Osteocyte (in vitro differentiated cells): ENCODE measurements around the gene PRR35. TPM values are rescaled to one million over a fixed set of nuclear protein-coding genes. Genes with fewer than 3 reads are reported as not detected.

ENCODE experiments used
- DNase-seq: peaks from one replicate; pipeline ENCODE4 v3.0.0; 2021; ENCODE audit warnings: mixed read lengths; ENCODE audit not compliant: unreplicated experiment; ENCODE audit errors: extremely low spot score
- H3K27ac Mint-ChIP-seq: one replicate; pipeline ENCODE4 v1.8.0; 2021; ENCODE audit warnings: mild to moderate bottlenecking, mixed read lengths; ENCODE audit not compliant: unreplicated experiment
- H3K27me3 Mint-ChIP-seq: one replicate; pipeline ENCODE4 v1.8.0; 2021; ENCODE audit warnings: mixed read lengths; ENCODE audit not compliant: unreplicated experiment
- H3K36me3 Mint-ChIP-seq: one replicate; pipeline ENCODE4 v1.8.0; 2021; ENCODE audit warnings: mixed read lengths; ENCODE audit not compliant: unreplicated experiment
- H3K4me1 Mint-ChIP-seq: one replicate; pipeline ENCODE4 v1.8.0; 2021; ENCODE audit warnings: mixed read lengths; ENCODE audit not compliant: unreplicated experiment
- H3K4me3 Mint-ChIP-seq: one replicate; pipeline ENCODE4 v1.8.0; 2021; ENCODE audit warnings: mild to moderate bottlenecking, moderate library complexity, mixed read lengths; ENCODE audit not compliant: unreplicated experiment
- H3K9me3 Mint-ChIP-seq: one replicate; pipeline ENCODE4 v1.8.0; 2021; ENCODE audit warnings: mixed read lengths; ENCODE audit not compliant: unreplicated experiment
- CTCF ChIP-seq: fragments of 200-600 bp; sonication (generic); IDR thresholded peaks from 2 replicates; pipeline ENCODE4 v1.5.0; 2021; ENCODE audit warnings: antibody characterized with exemption, mild to moderate bottlenecking, moderate library complexity
- microRNA-seq: library from miRNA; unstranded; fragments of <30 nt; microRNA quantifications from one replicate; pipeline ENCODE4 v1.1.0, GENCODE V29; 2020; ENCODE audit not compliant: unreplicated experiment
- total RNA-seq: library from RNA; stranded (reverse); gene quantifications from 2 replicates; pipeline ENCODE4 v1.2.1, GENCODE V29; 2021

PRR35 gene
- total RNA-seq, 1 donor from 2014 or later: not detected

DNA sequence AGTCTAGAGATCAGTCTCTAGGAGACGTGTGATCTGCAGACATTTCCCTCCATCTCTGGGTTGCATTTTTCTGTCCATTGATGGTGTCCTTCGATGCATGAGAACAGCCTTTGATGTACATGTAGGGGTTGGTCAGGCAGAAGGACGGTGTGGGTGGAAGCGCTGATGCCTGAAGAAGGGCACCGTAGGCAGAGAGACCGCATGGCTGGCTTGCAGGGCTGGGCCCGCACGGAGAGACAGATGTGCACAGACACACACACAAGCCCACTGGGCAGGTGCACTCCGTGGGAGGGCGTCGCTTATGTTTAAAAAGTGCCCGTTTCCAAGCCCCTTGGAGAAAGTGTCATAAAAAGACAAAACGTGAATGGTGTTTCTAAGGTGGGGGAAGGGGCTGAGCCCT is 54.9 kb downstream of the PRR35 start:
- Mint-ChIP-seq H3K4me1 (peaks cover 2% of the 10 kb centered on the region), H3K9me3 (no peaks in the 10 kb centered on the region), H3K27ac (no peak overlapping the region), H3K4me3 (no peak overlapping the region), H3K36me3 (peaks cover 4% of the 10 kb centered on the region), H3K27me3 (no peaks in the 10 kb centered on the region)
- TF ChIP-seq CTCF: no peak
- no peak for DNase-seq

Small RNA genes lying within 50 kb of the gene (microRNA-seq; reads per million reads assigned to microRNA genes)
- gene MIR3176 (2.7 reads per million), gene MIR5587 (1.6 reads per million)

Other genes starting within 250 kb of the PRR35 start
- 31.5 and 33.0 TPM in 2 replicates for gene AXIN1, start 207.7 kb upstream of the PRR35 start, total RNA-seq
- gene MRPL28, start 189.9 kb upstream of the PRR35 start, total RNA-seq: 71.7 and 74.3 TPM in 2 replicates
- gene PGAP6, start 178.4 kb upstream of the PRR35 start, total RNA-seq: 59.3 and 61.6 TPM in 2 replicates
- gene NME4, start 163.2 kb upstream of the PRR35 start, total RNA-seq: 148 and 157 TPM in 2 replicates
- 23.4 and 23.9 TPM in 2 replicates for gene DECR2, start 158.5 kb upstream of the PRR35 start, total RNA-seq
- 60.2 and 65.2 TPM in 2 replicates for gene RAB11FIP3, start 134.7 kb upstream of the PRR35 start, total RNA-seq
- gene CAPN15, start 32.7 kb upstream of the PRR35 start, total RNA-seq: 38.3 and 39.9 TPM in 2 replicates
- gene NHLRC4, start 6.6 kb downstream of the PRR35 start, total RNA-seq: 0.57 and 1.7 TPM in 2 replicates
- 62.0 and 63.6 TPM in 2 replicates for gene PIGQ, start 9.6 kb downstream of the PRR35 start, total RNA-seq
- gene RAB40C, start 29.7 kb downstream of the PRR35 start, total RNA-seq: 17.1 and 20.0 TPM in 2 replicates
- gene WFIKKN1, start 70.6 kb downstream of the PRR35 start, total RNA-seq: 0.47 and 0.56 TPM in 2 replicates
- 58.2 and 69.8 TPM in 2 replicates for gene METTL26, start 75.9 kb downstream of the PRR35 start, total RNA-seq
- 11.3 and 14.8 TPM in 2 replicates for gene MCRIP2, start 81.4 kb downstream of the PRR35 start, total RNA-seq
- 28.2 and 38.9 TPM in 2 replicates for gene WDR90, start 89.0 kb downstream of the PRR35 start, total RNA-seq
- 125 and 126 TPM in 2 replicates for gene RHOT2, start 107.7 kb downstream of the PRR35 start, total RNA-seq
- gene RHBDL1, start 115.3 kb downstream of the PRR35 start, total RNA-seq: 3.6 and 5.4 TPM in 2 replicates
- 109 and 116 TPM in 2 replicates for gene STUB1, start 120.0 kb downstream of the PRR35 start, total RNA-seq
- 57.6 and 62.1 TPM in 2 replicates for gene JMJD8, start 123.9 kb downstream of the PRR35 start, total RNA-seq
- gene WDR24, start 130.0 kb downstream of the PRR35 start, total RNA-seq: 19.4 and 19.9 TPM in 2 replicates
- gene FBXL16, start 145.4 kb downstream of the PRR35 start, total RNA-seq: 0.32 and 0.44 TPM in 2 replicates
- gene METRN, start 154.7 kb downstream of the PRR35 start, total RNA-seq: 48.2 and 49.7 TPM in 2 replicates
- 41.5 and 41.7 TPM in 2 replicates for gene ANTKMT, start 160.8 kb downstream of the PRR35 start, total RNA-seq
- gene CCDC78, start 166.0 kb downstream of the PRR35 start, total RNA-seq: 2.6 and 3.1 TPM in 2 replicates
- gene HAGHL, start 166.7 kb downstream of the PRR35 start, total RNA-seq: 11.3 and 17.3 TPM in 2 replicates
- 31.4 and 31.5 TPM in 2 replicates for gene CIAO3, start 180.6 kb downstream of the PRR35 start, total RNA-seq
- 0.19 and 0.21 TPM in 2 replicates for gene MSLN, start 200.3 kb downstream of the PRR35 start, total RNA-seq
- 20.8 and 24.3 TPM in 2 replicates for gene RPUSD1, start 228.0 kb downstream of the PRR35 start, total RNA-seq
- gene CHTF18, start 228.2 kb downstream of the PRR35 start, total RNA-seq: 19.3 and 25.4 TPM in 2 replicates
- not detected in 2 replicates for gene GNG13, start 240.3 kb downstream of the PRR35 start, total RNA-seq